CD4-positive, alpha-beta T cell (primary cell): ENCODE data around the gene MLEC. TPM values are rescaled to one million over a fixed set of nuclear protein-coding genes. Genes with fewer than 3 reads are reported as not detected.

ENCODE experiments used
- ATAC-seq: fragments of 200-7000 bp; cut with Tn5 transposase; one replicate; pipeline ENCODE4 v1.10.0; 2022; ENCODE audit warnings: mild to moderate bottlenecking; ENCODE audit not compliant: poor library complexity
- CTCF ChIA-PET: fragments of 350-600 bp; sonication (Branson Sonifier 250); formaldehyde crosslinking; loops from one replicate; lab custom pipeline; 2021; ENCODE audit warnings: antibody characterized with exemption, inconsistent platforms; lab: Charles Lee
- POLR2A ChIA-PET: fragments of 350-600 bp; sonication (Branson Sonifier 250); formaldehyde crosslinking; loops from one replicate; lab custom pipeline; 2021; ENCODE audit warnings: antibody characterized with exemption, inconsistent platforms; lab: Charles Lee
- DNase-seq, 14 experiments: peaks; one replicate each; pipeline ENCODE4 v3.0.0-alpha.2; 2013 to 2020; ENCODE audit warnings: mixed read lengths in 2 of 14
- H3K27ac ChIP-seq, 2 donors: one replicate each; pipeline versions ENCODE4 v1.5.1 to v1.7.0; 2013; ENCODE audit warnings: low read length in 2 of 2, low read depth in 1 of 2, mild to moderate bottlenecking in 1 of 2
- H3K27me3 ChIP-seq, 2 experiments: 1 replicate in 1 of 2; 2 replicates in 1 of 2; pipeline versions ENCODE4 v1.6.1 to v1.7.0; 2013; ENCODE audit warnings: low read length in 2 of 2, control low read depth in 1 of 2, mild to moderate bottlenecking in 1 of 2, moderate library complexity in 1 of 2; ENCODE audit not compliant: insufficient read depth in 2 of 2, control insufficient read depth in 1 of 2
- H3K36me3 ChIP-seq: one replicate; pipeline ENCODE4 v1.6.1; 2013; ENCODE audit warnings: low read length, control low read depth; ENCODE audit not compliant: insufficient read depth
- H3K4me1 ChIP-seq: one replicate; pipeline ENCODE4 v1.6.1; 2013; ENCODE audit warnings: low read length, control low read depth; ENCODE audit not compliant: insufficient read depth
- H3K4me3 ChIP-seq: one replicate; pipeline ENCODE4 v1.5.1; 2013; ENCODE audit warnings: mild to moderate bottlenecking, low read length, moderate library complexity
- H3K9me3 ChIP-seq, 2 experiments: 1 replicate in 1 of 2; 2 replicates in 1 of 2; pipeline versions ENCODE4 v1.6.1 to v1.7.0; 2013; ENCODE audit warnings: low read length in 2 of 2, mild to moderate bottlenecking in 2 of 2, control low read depth in 1 of 2, moderate library complexity in 1 of 2; ENCODE audit not compliant: control insufficient read depth in 1 of 2, insufficient read depth in 1 of 2
- H3K27ac Mint-ChIP-seq: one replicate; pipeline ENCODE4 v1.8.0; 2020; ENCODE audit warnings: mixed read lengths
- H3K27me3 Mint-ChIP-seq: one replicate; pipeline ENCODE4 v1.8.0; 2021; ENCODE audit warnings: mixed read lengths
- H3K36me3 Mint-ChIP-seq: one replicate; pipeline ENCODE4 v1.8.0; 2021; ENCODE audit warnings: low read depth, mixed read lengths
- H3K4me1 Mint-ChIP-seq: one replicate; pipeline ENCODE4 v1.8.0; 2021; ENCODE audit warnings: low read depth, mixed read lengths
- H3K4me3 Mint-ChIP-seq: one replicate; pipeline ENCODE4 v1.8.0; 2020; ENCODE audit warnings: mild to moderate bottlenecking, mixed read lengths
- H3K9me3 Mint-ChIP-seq: one replicate; pipeline ENCODE4 v1.8.0; 2020; ENCODE audit warnings: mixed read lengths
- intact Hi-C, 2 experiments: fragments of 100-400 bp; cut with DNase I in 1 of 2; cut with micrococcal nuclease in 1 of 2; formaldehyde crosslinking; loops; one replicate each; pipeline versions ENCODE4 v1.15.1 to v1.9.0; 2023 to 2025; cut with DNase I, micrococcal nuclease
- total RNA-seq, 174 experiments: library from RNA in 2 of 174; stranded (reverse) in 2 of 174; gene quantifications; one replicate each; pipeline ENCODE4 v1.2.3 and lab custom pipeline; 2021 to 2026
- TF ChIP-seq, protein P1 (sequence below): fragments of 200-600 bp; IDR thresholded peaks from one replicate; pipeline ENCODE4 v1.8.0; 2022; ENCODE audit warnings: antibody characterized with exemption, mild to moderate bottlenecking

MLEC gene
- total RNA-seq, 2 experiments from 2014 or later: 20.7 to 22.1 TPM

GRCh38 chr12:120741476-120742421 is 54.8 kb downstream of the MLEC start:
- no peaks in the 10 kb centered on the region for H3K4me1 Mint-ChIP-seq
- H3K4me3 Mint-ChIP-seq: no peak overlapping the region
- ChIA-PET POLR2A (no interaction called here), CTCF (no interaction called here)
- no peaks in the 10 kb centered on the region for H3K9me3 Mint-ChIP-seq
- H3K27ac Mint-ChIP-seq: no peak overlapping the region
- Histone ChIP-seq H3K4me1 (no peaks in the 10 kb centered on the region), H3K36me3 (no peaks in the 10 kb centered on the region), H3K27ac (no peak overlapping the region), H3K4me3 (no peak overlapping the region), H3K27me3 (no peaks in the 10 kb centered on the region), H3K9me3 (no peaks in the 10 kb centered on the region)
- no peaks in the 10 kb centered on the region for H3K27me3 Mint-ChIP-seq
- no peaks in the 10 kb centered on the region for H3K36me3 Mint-ChIP-seq
- intact Hi-C loops: no loop called here
- TF ChIP-seq, protein P1, sequence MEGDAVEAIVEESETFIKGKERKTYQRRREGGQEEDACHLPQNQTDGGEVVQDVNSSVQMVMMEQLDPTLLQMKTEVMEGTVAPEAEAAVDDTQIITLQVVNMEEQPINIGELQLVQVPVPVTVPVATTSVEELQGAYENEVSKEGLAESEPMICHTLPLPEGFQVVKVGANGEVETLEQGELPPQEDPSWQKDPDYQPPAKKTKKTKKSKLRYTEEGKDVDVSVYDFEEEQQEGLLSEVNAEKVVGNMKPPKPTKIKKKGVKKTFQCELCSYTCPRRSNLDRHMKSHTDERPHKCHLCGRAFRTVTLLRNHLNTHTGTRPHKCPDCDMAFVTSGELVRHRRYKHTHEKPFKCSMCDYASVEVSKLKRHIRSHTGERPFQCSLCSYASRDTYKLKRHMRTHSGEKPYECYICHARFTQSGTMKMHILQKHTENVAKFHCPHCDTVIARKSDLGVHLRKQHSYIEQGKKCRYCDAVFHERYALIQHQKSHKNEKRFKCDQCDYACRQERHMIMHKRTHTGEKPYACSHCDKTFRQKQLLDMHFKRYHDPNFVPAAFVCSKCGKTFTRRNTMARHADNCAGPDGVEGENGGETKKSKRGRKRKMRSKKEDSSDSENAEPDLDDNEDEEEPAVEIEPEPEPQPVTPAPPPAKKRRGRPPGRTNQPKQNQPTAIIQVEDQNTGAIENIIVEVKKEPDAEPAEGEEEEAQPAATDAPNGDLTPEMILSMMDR: no peak
- no peak for ATAC-seq
- DNase-seq: no peak

GRCh38 chr12:120744922-120745493 is 58.1 kb downstream of the MLEC start:
- intact Hi-C loops: no loop called here
- Mint-ChIP-seq H3K4me1 (no peaks in the 10 kb centered on the region), H3K4me3 (no peak overlapping the region), H3K27ac (no peak overlapping the region), H3K36me3 (no peaks in the 10 kb centered on the region), H3K27me3 (no peaks in the 10 kb centered on the region), H3K9me3 (no peaks in the 10 kb centered on the region)
- TF ChIP-seq, protein P1: no peak
- no peaks in the 10 kb centered on the region for H3K4me1 ChIP-seq
- ChIA-PET CTCF (no interaction called here), POLR2A (no interaction called here)
- no peaks in the 10 kb centered on the region for H3K36me3 ChIP-seq
- H3K27me3 ChIP-seq: no peaks in the 10 kb centered on the region
- no peaks in the 10 kb centered on the region for H3K9me3 ChIP-seq
- no peak overlapping the region for H3K4me3 ChIP-seq
- DNase-seq: no peak
- H3K27ac ChIP-seq: no peak overlapping the region
- no peak for ATAC-seq

DNA sequence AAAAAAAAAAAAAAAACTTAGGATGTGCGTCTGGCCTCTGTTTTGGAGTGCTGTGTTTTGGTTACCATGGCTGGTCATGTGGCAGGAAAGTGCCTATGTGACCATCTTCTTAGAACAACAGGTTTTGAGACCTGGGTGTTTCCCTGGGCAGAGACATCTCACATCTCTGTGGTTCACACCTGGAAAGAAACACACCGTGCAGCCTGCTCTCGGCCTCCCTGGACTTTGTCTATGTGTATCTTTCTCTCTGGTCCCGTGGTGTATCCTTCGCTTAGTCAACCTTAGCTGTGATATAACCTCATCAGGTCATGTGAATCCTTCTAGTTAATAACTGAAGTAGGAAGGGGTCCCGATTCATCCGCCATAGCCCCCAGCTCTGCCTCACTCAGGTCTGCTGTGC is 61.3 kb downstream of the MLEC start:
- ChIA-PET CTCF (no interaction called here), POLR2A (no interaction called here)
- TF ChIP-seq, protein P1: no peak
- no peak overlapping the region for H3K27ac ChIP-seq
- Mint-ChIP-seq H3K27ac (no peak overlapping the region), H3K4me1 (no peaks in the 10 kb centered on the region), H3K27me3 (peaks cover 5% of the 10 kb centered on the region), H3K4me3 (no peak overlapping the region), H3K36me3 (no peaks in the 10 kb centered on the region), H3K9me3 (no peaks in the 10 kb centered on the region)
- peak in 1 of 14 experiments; percentile 46 for DNase-seq
- intact Hi-C loops: no loop called here
- no peaks in the 10 kb centered on the region for H3K27me3 ChIP-seq
- no peak overlapping the region for H3K4me3 ChIP-seq
- H3K36me3 ChIP-seq: no peaks in the 10 kb centered on the region
- ATAC-seq: no peak
- H3K4me1 ChIP-seq: no peaks in the 10 kb centered on the region
- H3K9me3 ChIP-seq: no peaks in the 10 kb centered on the region
